HG02623 (cell line): ENCODE results near the gene ENKD1.

Experiments
- ATAC-seq: cut with Tn5 transposase; IDR thresholded peaks from one replicate; pipeline ENCODE4 v1.9.1; 2021; ENCODE audit warnings: moderate library complexity; ENCODE audit not compliant: unreplicated experiment

The ENKD1 gene

GRCh38 chr16:67664258-67664657 is 2.3 kb downstream of the ENKD1 start:
- no peak for ATAC-seq

- ATAC-seq = no peak
These were observed 2.7 kb downstream of the ENKD1 start for GRCh38 chr16:67663877-67664222.

GRCh38 chr16:67663151-67663876 is 3.2 kb downstream of the ENKD1 start:
- no peak for ATAC-seq

GRCh38 chr16:67662653-67663010 is 3.9 kb downstream of the ENKD1 start:
- no peak for ATAC-seq

GRCh38 chr16:67661886-67662652 is 4.5 kb downstream of the ENKD1 start:
- ATAC-seq = no peak

GRCh38 chr16:67661101-67661761 is 5.3 kb downstream of the ENKD1 start:
- no peak for ATAC-seq

- ATAC-seq = peak; percentile 65
These were observed 6.0 kb downstream of the ENKD1 start, which contains the start of gene PARD6A for GRCh38 chr16:67660564-67661028. PARD6A (plus strand) TSS chr16:67660960; CDS start chr16:67661039, 79 bp downstream.

GRCh38 chr16:67659675-67660563 is 6.6 kb downstream of the ENKD1 start, which contains the start of gene ACD:
ACD (minus strand) TSS chr16:67660260; CDS start chr16:67660220, 40 bp downstream.
- peak; percentile 47 for ATAC-seq

GRCh38 chr16:67658849-67659674 is 7.5 kb downstream of the ENKD1 start:
- no peak for ATAC-seq

GRCh38 chr16:67657751-67658518 is 8.6 kb downstream of the ENKD1 start:
- no peak for ATAC-seq

GRCh38 chr16:67657017-67657608 is 9.4 kb downstream of the ENKD1 start:
- ATAC-seq = no peak

- no peak for ATAC-seq
These were observed 10.1 kb downstream of the ENKD1 start for GRCh38 chr16:67656344-67657016.

GRCh38 chr16:67655363-67655762 is 11.2 kb downstream of the ENKD1 start:
- ATAC-seq = no peak

- no peak for ATAC-seq
These were observed 12.1 kb downstream of the ENKD1 start for GRCh38 chr16:67654403-67654911.

GRCh38 chr16:67653789-67654402 is 12.7 kb downstream of the ENKD1 start:
- no peak for ATAC-seq

- ATAC-seq = no peak
These were observed 13.3 kb downstream of the ENKD1 start for GRCh38 chr16:67653128-67653788.

- no peak for ATAC-seq
These were observed 13.9 kb downstream of the ENKD1 start for GRCh38 chr16:67652578-67653127.
